GM12878 (cell line): ENCODE data around the gene IL36A. TPM values are rescaled to one million over a fixed set of nuclear protein-coding genes. Genes with fewer than 3 reads are reported as not detected.

ENCODE experiments used
- ATAC-seq: fragments of 200-7000 bp; cut with Tn5 transposase; 3 replicates; pipeline ENCODE4 v1.9.1; 2020; ENCODE audit warnings: mild to moderate bottlenecking, moderate library complexity
- BruUV-seq: library from RNA; stranded (reverse); fragments of 400-500 nt; replicated peaks from 2 replicates; lab custom pipeline; 2021; lab: Mats Ljungman, UMichigan
- CTCF ChIA-PET: fragments of 300-600 bp; sonication (Branson Sonifier 250); formaldehyde crosslinking; extraction: SDS; loops from one replicate; lab custom pipeline; 2021; ENCODE audit warnings: inconsistent platforms; lab: Yijun Ruan, JAX
- POLR2A ChIA-PET: fragments of 350-600 bp; formaldehyde crosslinking; extraction: SDS; loops from one replicate; lab custom pipeline; 2021; ENCODE audit warnings: inconsistent platforms; lab: Charles Lee
- RAD21 ChIA-PET: fragments of 300-600 bp; sonication (Branson Sonifier 250); formaldehyde crosslinking; loops from one replicate; lab custom pipeline; 2023; ENCODE audit warnings: antibody characterized with exemption; ENCODE audit not compliant: unreplicated experiment; lab: Charles Lee
- SMC1A ChIA-PET: fragments of 300-600 bp; sonication (Branson Sonifier 250); formaldehyde crosslinking; loops from one replicate; lab custom pipeline; 2023; ENCODE audit not compliant: unreplicated experiment, uncharacterized antibody; lab: Charles Lee
- DNase-seq: peaks from one replicate; pipeline ENCODE4 v3.0.0-alpha.2; 2011; ENCODE audit warnings: low read depth, low spot score
- FAIRE-seq: peaks from 3 replicates; lab custom pipeline; 2011; peaks lifted over from hg19 to GRCh38; lab: Jason Lieb, UNC
- H2AFZ ChIP-seq: 2 replicates; pipeline ENCODE4 v1.6.0; 2011; ENCODE audit warnings: low read depth, low read length, control low read depth; ENCODE audit not compliant: control insufficient read depth
- H3K27ac ChIP-seq: 2 replicates; pipeline ENCODE4 v1.5.1; 2011; ENCODE audit warnings: control low read depth; ENCODE audit not compliant: control insufficient read depth, insufficient read depth
- H3K27me3 ChIP-seq, 2 experiments: replicated peaks in 1 of 2; 2 replicates each; pipeline versions ENCODE4 v1.6.0 to v1.6.1; 2011; ENCODE audit warnings: low read length in 1 of 2; ENCODE audit not compliant: control insufficient read depth in 2 of 2, insufficient read depth in 2 of 2
- H3K36me3 ChIP-seq, 2 experiments: 2 replicates each; pipeline ENCODE4 v1.5.1; 2011; ENCODE audit warnings: low read length in 1 of 2; ENCODE audit not compliant: control insufficient read depth in 2 of 2, insufficient read depth in 2 of 2
- H3K4me1 ChIP-seq: 2 replicates; pipeline ENCODE4 v1.6.1; 2011; ENCODE audit warnings: mild to moderate bottlenecking, low read length, moderate library complexity, mixed read lengths; ENCODE audit not compliant: control insufficient read depth, insufficient read depth
- H3K4me2 ChIP-seq: 2 replicates; pipeline ENCODE4 v1.6.0; 2011; ENCODE audit warnings: control low read depth; ENCODE audit not compliant: control insufficient read depth, insufficient read depth
- H3K4me3 ChIP-seq: fragments of 200-600 bp; sonication (generic); 2 replicates; pipeline ENCODE4 v1.5.1; 2016
- H3K79me2 ChIP-seq: 2 replicates; pipeline ENCODE4 v1.6.0; 2011; ENCODE audit warnings: low read length; ENCODE audit not compliant: control insufficient read depth, insufficient read depth
- H3K9ac ChIP-seq: 2 replicates; pipeline ENCODE4 v1.8.0; 2011; ENCODE audit warnings: low read length, control low read depth, mixed read lengths; ENCODE audit not compliant: control insufficient read depth, insufficient read depth
- H3K9me3 ChIP-seq: replicated peaks from 3 replicates; pipeline ENCODE4 v1.5.1; 2011; ENCODE audit warnings: mild to moderate bottlenecking, low read length; ENCODE audit not compliant: control insufficient read depth, insufficient read depth
- H4K20me1 ChIP-seq: 2 replicates; pipeline ENCODE4 v1.6.0; 2011; ENCODE audit not compliant: control insufficient read depth, insufficient read depth
- BACH1 ChIP-seq: fragments of 450-650 bp; IDR thresholded peaks from 2 replicates; pipeline ENCODE4 v1.6.1; 2017; ENCODE audit warnings: mild to moderate bottlenecking, borderline replicate concordance
- CBFB ChIP-seq: IDR thresholded peaks from 2 replicates; pipeline ENCODE4 v1.6.1; 2016; ENCODE audit warnings: antibody characterized with exemption, low read depth
- CHD1 ChIP-seq: IDR thresholded peaks from 2 replicates; pipeline ENCODE4 v1.6.1; 2012; ENCODE audit warnings: low read depth, low read length, improper control_type of control experiment
- CHD4 ChIP-seq: fragments of 200-600 bp; sonication (generic); IDR thresholded peaks from 2 replicates; pipeline ENCODE4 v1.6.1; 2016; ENCODE audit warnings: mild to moderate bottlenecking
- EGR1 ChIP-seq, 2 experiments: IDR thresholded peaks; 1 replicate in 1 of 2; 2 replicates in 1 of 2; pipeline ENCODE4 v1.6.1; 2011 to 2012; ENCODE audit warnings: low read depth in 2 of 2, low read length in 2 of 2, borderline replicate concordance in 1 of 2, mild to moderate bottlenecking in 1 of 2, moderate library complexity in 1 of 2
- FOXM1 ChIP-seq: IDR thresholded peaks from 2 replicates; pipeline ENCODE4 v1.6.1; 2012; ENCODE audit warnings: low read depth, mild to moderate bottlenecking, inconsistent platforms, low read length, moderate library complexity
- GATAD2B ChIP-seq: fragments of 450-650 bp; conservative IDR thresholded peaks from 2 replicates; pipeline ENCODE4 v1.6.1; 2017; ENCODE audit warnings: low read depth, mild to moderate bottlenecking, moderate library complexity
- HCFC1 ChIP-seq: fragments of 150-350 bp; IDR thresholded peaks from 2 replicates; pipeline ENCODE4 v1.6.1; 2014; ENCODE audit warnings: low read length
- MTA3 ChIP-seq: IDR thresholded peaks from 2 replicates; pipeline ENCODE4 v1.6.1; 2012; ENCODE audit warnings: low read length, inconsistent platforms, borderline replicate concordance
- NR2C2 ChIP-seq: IDR thresholded peaks from 2 replicates; pipeline ENCODE4 v1.6.1; 2011; ENCODE audit warnings: borderline replicate concordance, low read depth; ENCODE audit not compliant: control insufficient read depth, insufficient read length
- POLR2AphosphoS5 ChIP-seq: IDR thresholded peaks from 2 replicates; pipeline ENCODE4 v1.6.1; 2011; ENCODE audit warnings: mild to moderate bottlenecking, low read length, inconsistent platforms
- TBL1XR1 ChIP-seq: IDR thresholded peaks from 2 replicates; pipeline ENCODE4 v1.6.1; 2012; ENCODE audit warnings: low read depth, low read length, improper control_type of control experiment
- ZBED1 ChIP-seq: IDR thresholded peaks from 2 replicates; pipeline ENCODE4 v1.6.1; 2016; ENCODE audit warnings: borderline replicate concordance
- ZNF207 ChIP-seq: fragments of 450-650 bp; IDR thresholded peaks from 2 replicates; pipeline ENCODE4 v1.6.1; 2014; ENCODE audit warnings: antibody characterized with exemption, mild to moderate bottlenecking, borderline replicate concordance
- WGBS: methylation state at CpG from one replicate; pipeline ENCODE4 v1.1.6; 2016; ENCODE audit warnings: low lambda C conversion rate; ENCODE audit not compliant: insufficient replicate concordance, insufficient coverage; ENCODE audit errors: missing lambda C conversion rate; 5-methylcytosine and 5-hydroxymethylcytosine counted together
- in situ Hi-C: fragments of 300-500 bp; cut with MboI; formaldehyde crosslinking; loops from 9 replicates; pipeline ENCODE4 v1.14.3; 2018; ENCODE audit warnings: mixed read lengths
- intact Hi-C: fragments of 100-400 bp; cut with micrococcal nuclease; formaldehyde crosslinking; loops from one replicate; pipeline ENCODE4 v1.14.2; 2022; ENCODE audit not compliant: unreplicated experiment
- polyA plus RNA-seq, 11 experiments: library from polyadenylated mRNA; depleted of rRNA in 4 of 11; unstranded in 6 of 11; stranded (reverse) in 5 of 11; fragments of >200 nt; fragmentation: Nextera tagmentation in 4 of 11; fragmentation: Illumina TruSeq in 1 of 11; extraction: Ambion mirVana in 4 of 11; extraction: Trizol in 1 of 11; gene quantifications; 1 replicate in 1 of 11; 2 replicates in 10 of 11; pipeline versions ENCODE4 v1.2.1 to v1.2.3, GENCODE V29; 2011 to 2016; ENCODE audit warnings: inconsistent platforms in 2 of 11, missing spikeins in 2 of 11, low read depth in 1 of 11
- total RNA-seq, 4 experiments: library from RNA; depleted of rRNA in 3 of 4; stranded (reverse); fragments of >200 nt in 3 of 4; fragmentation: Illumina TruSeq in 1 of 4; extraction: Trizol in 1 of 4; gene quantifications; 2 replicates each; pipeline versions ENCODE4 v1.2.1 to v1.2.3, GENCODE V29; 2013 to 2021
- TF ChIP-seq, protein P1 (sequence below): IDR thresholded peaks from 2 replicates; pipeline ENCODE4 v1.6.1; 2011; ENCODE audit warnings: borderline replicate concordance, low read depth, mild to moderate bottlenecking, moderate library complexity, low read length; ENCODE audit not compliant: insufficient read depth, poor library complexity, severe bottlenecking
- TF ChIP-seq, protein P2 (sequence below): fragments of 450-650 bp; IDR thresholded peaks from 2 replicates; pipeline ENCODE4 v1.6.1; 2017; ENCODE audit warnings: borderline replicate concordance
- TF ChIP-seq, protein P3 (sequence below): fragments of 450-650 bp; IDR thresholded peaks from 2 replicates; pipeline ENCODE4 v1.6.1; 2018; ENCODE audit warnings: borderline replicate concordance, mild to moderate bottlenecking; ENCODE audit not compliant: partially characterized antibody

Gene IL36A
- total and polyA plus RNA-seq, 10 of the 15 experiments (the other 5 are each of a cell fraction or from before 2014, with no cell fraction given): not detected

DNA sequence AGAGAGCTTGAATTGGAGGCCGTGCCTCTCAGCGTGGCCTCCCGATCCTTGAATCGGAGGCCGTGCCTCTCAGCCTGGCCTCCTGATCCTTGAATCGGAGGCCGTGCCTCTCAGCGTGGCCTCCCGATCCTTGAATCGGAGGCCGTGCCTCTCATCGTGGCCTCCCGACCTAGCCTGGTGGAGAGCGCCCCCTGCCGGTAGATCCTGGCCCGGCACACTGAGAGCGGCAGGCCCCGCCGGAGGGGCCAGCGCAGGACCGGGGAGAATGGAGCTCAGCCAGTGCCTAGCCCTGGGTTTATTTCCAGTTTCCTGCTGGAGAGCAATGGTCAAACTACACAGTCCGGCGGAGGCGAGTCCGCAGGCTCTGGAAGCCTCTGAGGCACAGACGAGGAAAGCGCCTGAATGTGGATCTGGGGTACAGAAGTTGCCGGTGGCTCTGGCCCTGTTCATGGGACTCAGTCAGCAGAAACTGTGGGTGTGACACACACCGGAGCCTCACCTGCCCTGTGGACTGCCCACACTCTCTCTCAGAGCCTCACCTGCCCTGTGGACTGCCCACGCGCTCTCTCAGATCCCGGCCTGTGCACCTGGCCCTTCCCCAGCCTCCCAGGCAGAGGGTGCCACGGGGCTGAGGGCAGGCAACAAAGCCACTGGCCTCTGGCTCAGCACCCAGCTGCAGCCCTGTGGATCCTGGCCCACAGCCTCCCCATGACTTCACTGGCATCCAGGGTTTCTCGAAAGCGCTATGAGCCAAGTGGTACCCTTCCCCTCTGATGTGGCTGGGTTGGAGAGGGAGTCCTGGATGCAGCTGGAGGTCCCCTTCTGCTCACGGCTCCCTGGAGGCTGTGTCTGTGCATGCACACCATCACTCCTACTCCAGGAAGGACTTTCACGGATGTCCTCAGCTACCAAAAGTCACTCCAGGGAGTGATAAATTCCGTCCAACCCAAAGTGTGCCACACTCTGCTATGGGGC lies 45.9 kb downstream of the IL36A start:
- Histone ChIP-seq H3K4me2 (no peak overlapping the region), H3K4me1 (no peaks in the 10 kb centered on the region), H3K27me3 (no peaks in the 10 kb centered on the region; a peak in 1 of 4 replicates), H3K27ac (no peak overlapping the region), H3K9me3 (peaks cover 2% of the 10 kb centered on the region; the same call in 1 of the 3 replicates), H2AFZ (no peak overlapping the region), H3K4me3 (no peak overlapping the region), H3K36me3 (no peaks in the 10 kb centered on the region), H3K9ac (no peak overlapping the region), H3K79me2 (no peaks in the 10 kb centered on the region), H4K20me1 (no peaks in the 10 kb centered on the region)
- in situ Hi-C loops: no loop called here
- ChIA-PET SMC1A (no interaction called here), CTCF (interaction anchor here (0.6 to 0.7 kb wide), 2 partner anchors 180 to 206 kb away, joined by 3 to 5 read pairs; no protein-coding TSS in a partner anchor), POLR2A (no interaction called here), RAD21 (no interaction called here)
- no peak for TF ChIP-seq HCFC1
- TF ChIP-seq TBL1XR1: no peak
- no peak for TF ChIP-seq ZNF207
- no peak for TF ChIP-seq EGR1 (IDR thresholded peaks at IDR 0.05; ENCODE audit: borderline replicate concordance in 1 of 2, low read depth in 2 of 2, low read length in 2 of 2)
- TF ChIP-seq GATAD2B: no peak
- no peak for TF ChIP-seq FOXM1
- TF ChIP-seq CHD1: no peak
- TF ChIP-seq BACH1: no peak
- TF ChIP-seq POLR2AphosphoS5: no peak
- TF ChIP-seq ZBED1: no peak
- TF ChIP-seq CBFB: no peak
- TF ChIP-seq, protein P1, sequence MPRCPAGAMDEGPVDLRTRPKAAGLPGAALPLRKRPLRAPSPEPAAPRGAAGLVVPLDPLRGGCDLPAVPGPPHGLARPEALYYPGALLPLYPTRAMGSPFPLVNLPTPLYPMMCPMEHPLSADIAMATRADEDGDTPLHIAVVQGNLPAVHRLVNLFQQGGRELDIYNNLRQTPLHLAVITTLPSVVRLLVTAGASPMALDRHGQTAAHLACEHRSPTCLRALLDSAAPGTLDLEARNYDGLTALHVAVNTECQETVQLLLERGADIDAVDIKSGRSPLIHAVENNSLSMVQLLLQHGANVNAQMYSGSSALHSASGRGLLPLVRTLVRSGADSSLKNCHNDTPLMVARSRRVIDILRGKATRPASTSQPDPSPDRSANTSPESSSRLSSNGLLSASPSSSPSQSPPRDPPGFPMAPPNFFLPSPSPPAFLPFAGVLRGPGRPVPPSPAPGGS: no peak
- TF ChIP-seq, protein P2, sequence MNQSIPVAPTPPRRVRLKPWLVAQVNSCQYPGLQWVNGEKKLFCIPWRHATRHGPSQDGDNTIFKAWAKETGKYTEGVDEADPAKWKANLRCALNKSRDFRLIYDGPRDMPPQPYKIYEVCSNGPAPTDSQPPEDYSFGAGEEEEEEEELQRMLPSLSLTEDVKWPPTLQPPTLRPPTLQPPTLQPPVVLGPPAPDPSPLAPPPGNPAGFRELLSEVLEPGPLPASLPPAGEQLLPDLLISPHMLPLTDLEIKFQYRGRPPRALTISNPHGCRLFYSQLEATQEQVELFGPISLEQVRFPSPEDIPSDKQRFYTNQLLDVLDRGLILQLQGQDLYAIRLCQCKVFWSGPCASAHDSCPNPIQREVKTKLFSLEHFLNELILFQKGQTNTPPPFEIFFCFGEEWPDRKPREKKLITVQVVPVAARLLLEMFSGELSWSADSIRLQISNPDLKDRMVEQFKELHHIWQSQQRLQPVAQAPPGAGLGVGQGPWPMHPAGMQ: no peak
- TF ChIP-seq CHD4: no peak
- TF ChIP-seq, protein P3, sequence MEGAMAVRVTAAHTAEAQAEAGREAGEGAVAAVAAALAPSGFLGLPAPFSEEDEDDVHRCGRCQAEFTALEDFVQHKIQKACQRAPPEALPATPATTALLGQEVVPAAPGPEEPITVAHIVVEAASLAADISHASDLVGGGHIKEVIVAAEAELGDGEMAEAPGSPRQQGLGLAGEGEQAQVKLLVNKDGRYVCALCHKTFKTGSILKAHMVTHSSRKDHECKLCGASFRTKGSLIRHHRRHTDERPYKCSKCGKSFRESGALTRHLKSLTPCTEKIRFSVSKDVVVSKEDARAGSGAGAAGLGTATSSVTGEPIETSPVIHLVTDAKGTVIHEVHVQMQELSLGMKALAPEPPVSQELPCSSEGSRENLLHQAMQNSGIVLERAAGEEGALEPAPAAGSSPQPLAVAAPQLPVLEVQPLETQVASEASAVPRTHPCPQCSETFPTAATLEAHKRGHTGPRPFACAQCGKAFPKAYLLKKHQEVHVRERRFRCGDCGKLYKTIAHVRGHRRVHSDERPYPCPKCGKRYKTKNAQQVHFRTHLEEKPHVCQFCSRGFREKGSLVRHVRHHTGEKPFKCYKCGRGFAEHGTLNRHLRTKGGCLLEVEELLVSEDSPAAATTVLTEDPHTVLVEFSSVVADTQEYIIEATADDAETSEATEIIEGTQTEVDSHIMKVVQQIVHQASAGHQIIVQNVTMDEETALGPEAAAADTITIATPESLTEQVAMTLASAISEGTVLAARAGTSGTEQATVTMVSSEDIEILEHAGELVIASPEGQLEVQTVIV: no peak
- TF ChIP-seq NR2C2: no peak
- TF ChIP-seq MTA3: no peak
- WGBS: 80% methylated on average over 31 of the region's 38 CpGs
- intact Hi-C loops: no loop called here
- BruUV-seq: no TSS peak
- DNase-seq (no peak), ATAC-seq (no peak), FAIRE-seq (no peak)
